Measurements from ENCODE around the gene NR1I3.

DNA sequence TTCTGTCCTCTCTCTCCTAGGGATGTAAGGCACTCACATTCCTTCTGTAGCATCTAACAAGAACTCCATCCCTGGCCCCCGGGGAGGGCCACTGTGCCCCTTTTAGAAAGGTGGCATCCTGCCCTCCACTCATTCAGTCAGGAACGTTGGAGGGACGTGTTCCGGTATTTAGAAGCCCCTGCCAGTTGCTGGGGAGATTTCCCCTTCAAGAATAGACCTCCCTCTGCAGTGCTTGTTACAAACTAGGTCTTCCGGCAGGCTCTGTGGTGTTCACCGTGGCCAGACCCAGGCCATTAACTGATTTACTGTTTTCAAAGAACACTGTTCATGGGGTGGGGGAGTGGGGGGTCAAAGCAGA, 21.3 kb upstream of the NR1I3 start:
- TF ChIP-seq, protein P1, sequence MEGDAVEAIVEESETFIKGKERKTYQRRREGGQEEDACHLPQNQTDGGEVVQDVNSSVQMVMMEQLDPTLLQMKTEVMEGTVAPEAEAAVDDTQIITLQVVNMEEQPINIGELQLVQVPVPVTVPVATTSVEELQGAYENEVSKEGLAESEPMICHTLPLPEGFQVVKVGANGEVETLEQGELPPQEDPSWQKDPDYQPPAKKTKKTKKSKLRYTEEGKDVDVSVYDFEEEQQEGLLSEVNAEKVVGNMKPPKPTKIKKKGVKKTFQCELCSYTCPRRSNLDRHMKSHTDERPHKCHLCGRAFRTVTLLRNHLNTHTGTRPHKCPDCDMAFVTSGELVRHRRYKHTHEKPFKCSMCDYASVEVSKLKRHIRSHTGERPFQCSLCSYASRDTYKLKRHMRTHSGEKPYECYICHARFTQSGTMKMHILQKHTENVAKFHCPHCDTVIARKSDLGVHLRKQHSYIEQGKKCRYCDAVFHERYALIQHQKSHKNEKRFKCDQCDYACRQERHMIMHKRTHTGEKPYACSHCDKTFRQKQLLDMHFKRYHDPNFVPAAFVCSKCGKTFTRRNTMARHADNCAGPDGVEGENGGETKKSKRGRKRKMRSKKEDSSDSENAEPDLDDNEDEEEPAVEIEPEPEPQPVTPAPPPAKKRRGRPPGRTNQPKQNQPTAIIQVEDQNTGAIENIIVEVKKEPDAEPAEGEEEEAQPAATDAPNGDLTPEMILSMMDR (IDR thresholded peaks at IDR 0.05) = no peak
- no peak for TF ChIP-seq POLR2A (IDR thresholded peaks at IDR 0.05)
- TF ChIP-seq EP300 (IDR thresholded peaks at IDR 0.05) = no peak

All from ovary (tissue), 3 donors.